SK-N-SH treated with all-trans-retinoic acid at 6 μM for 48 hours (cell line): ENCODE data around the gene FGD3.

ENCODE experiments used
- ATAC-seq: fragments of 200-7000 bp; cut with Tn5 transposase; 3 replicates; pipeline ENCODE4 v1.9.1; 2020; ENCODE audit warnings: mild to moderate bottlenecking, moderate library complexity
- ARNTL ChIP-seq: fragments of 450-650 bp; formaldehyde crosslinking; IDR thresholded peaks from 2 replicates; pipeline ENCODE4 v1.5.0; 2020; ENCODE audit warnings: low read depth, mild to moderate bottlenecking, moderate library complexity, borderline replicate concordance
- BACH2 ChIP-seq: fragments of 250-450 bp; sonication (Bioruptor Pico); IDR thresholded peaks from 2 replicates; pipeline ENCODE4 v1.9.0; 2021; ENCODE audit warnings: mild to moderate bottlenecking, borderline replicate concordance
- CREB5 ChIP-seq: fragments of 250-450 bp; sonication (Bioruptor Pico); IDR thresholded peaks from 2 replicates; pipeline ENCODE4 v1.5.1; 2020; ENCODE audit warnings: low read depth, mild to moderate bottlenecking, moderate library complexity
- CSDC2 ChIP-seq: fragments of 250-450 bp; sonication (Bioruptor Pico); IDR thresholded peaks from 2 replicates; pipeline ENCODE4 v1.5.0; 2020; ENCODE audit warnings: mild to moderate bottlenecking, moderate library complexity
- ESRRG ChIP-seq: fragments of 250-450 bp; sonication (Bioruptor Pico); IDR thresholded peaks from 2 replicates; pipeline ENCODE4 v1.6.1; 2021; ENCODE audit warnings: mild to moderate bottlenecking
- ISL1 ChIP-seq: fragments of 250-450 bp; sonication (Bioruptor Pico); IDR thresholded peaks from 2 replicates; pipeline ENCODE4 v2.1.2; 2022; ENCODE audit warnings: mild to moderate bottlenecking, moderate library complexity
- OSR1 ChIP-seq: fragments of 250-450 bp; sonication (Bioruptor Pico); IDR thresholded peaks from 2 replicates; pipeline ENCODE4 v1.8.0; 2022; ENCODE audit warnings: moderate library complexity, mild to moderate bottlenecking, inconsistent platforms
- PPARA ChIP-seq: fragments of 250-450 bp; sonication (Bioruptor Pico); IDR thresholded peaks from 2 replicates; pipeline ENCODE4 v1.5.0; 2020; ENCODE audit warnings: mild to moderate bottlenecking, borderline replicate concordance
- RARB ChIP-seq: fragments of 250-450 bp; sonication (Bioruptor Pico); IDR thresholded peaks from 2 replicates; pipeline ENCODE4 v1.8.0; 2021; ENCODE audit warnings: mild to moderate bottlenecking, moderate library complexity
- TCF4 ChIP-seq: fragments of 250-450 bp; sonication (Bioruptor Pico); IDR thresholded peaks from 2 replicates; pipeline ENCODE4 v1.8.0; 2021; ENCODE audit warnings: mild to moderate bottlenecking, moderate library complexity, borderline replicate concordance
- ZC3H10 ChIP-seq: fragments of 250-450 bp; sonication (Bioruptor Pico); IDR thresholded peaks from 2 replicates; pipeline ENCODE4 v1.5.1; 2021; ENCODE audit warnings: mild to moderate bottlenecking, moderate library complexity
- ZFP30 ChIP-seq: fragments of 450-650 bp; formaldehyde crosslinking; IDR thresholded peaks from 2 replicates; pipeline ENCODE4 v1.5.0; 2022; ENCODE audit warnings: mild to moderate bottlenecking, moderate library complexity
- ZNF565 ChIP-seq: fragments of 450-650 bp; formaldehyde crosslinking; conservative IDR thresholded peaks from 2 replicates; pipeline ENCODE4 v1.5.0; 2020; ENCODE audit warnings: low read depth, mild to moderate bottlenecking, moderate library complexity
- ZNF70 ChIP-seq: fragments of 450-650 bp; formaldehyde crosslinking; IDR thresholded peaks from 2 replicates; pipeline ENCODE4 v1.5.0; 2020; ENCODE audit warnings: mild to moderate bottlenecking, moderate library complexity
- ZNF8 ChIP-seq: fragments of 450-650 bp; formaldehyde crosslinking; IDR thresholded peaks from 2 replicates; pipeline ENCODE4 v1.5.0; 2020; ENCODE audit warnings: mild to moderate bottlenecking, moderate library complexity
- TF ChIP-seq, protein P1 (sequence below): fragments of 250-450 bp; sonication (Bioruptor Pico); IDR thresholded peaks from 2 replicates; pipeline ENCODE4 v1.5.0; 2020; ENCODE audit warnings: mild to moderate bottlenecking, moderate library complexity
- TF ChIP-seq, protein P2 (sequence below): fragments of 250-450 bp; sonication (Bioruptor Pico); IDR thresholded peaks from 2 replicates; pipeline ENCODE4 v1.8.0; 2020; ENCODE audit warnings: mild to moderate bottlenecking, moderate library complexity, borderline replicate concordance
- TF ChIP-seq, protein P3 (sequence below): fragments of 250-450 bp; sonication (Bioruptor Pico); IDR thresholded peaks from 2 replicates; pipeline ENCODE4 v1.5.1; 2021; ENCODE audit warnings: mild to moderate bottlenecking, moderate library complexity

Gene FGD3

DNA sequence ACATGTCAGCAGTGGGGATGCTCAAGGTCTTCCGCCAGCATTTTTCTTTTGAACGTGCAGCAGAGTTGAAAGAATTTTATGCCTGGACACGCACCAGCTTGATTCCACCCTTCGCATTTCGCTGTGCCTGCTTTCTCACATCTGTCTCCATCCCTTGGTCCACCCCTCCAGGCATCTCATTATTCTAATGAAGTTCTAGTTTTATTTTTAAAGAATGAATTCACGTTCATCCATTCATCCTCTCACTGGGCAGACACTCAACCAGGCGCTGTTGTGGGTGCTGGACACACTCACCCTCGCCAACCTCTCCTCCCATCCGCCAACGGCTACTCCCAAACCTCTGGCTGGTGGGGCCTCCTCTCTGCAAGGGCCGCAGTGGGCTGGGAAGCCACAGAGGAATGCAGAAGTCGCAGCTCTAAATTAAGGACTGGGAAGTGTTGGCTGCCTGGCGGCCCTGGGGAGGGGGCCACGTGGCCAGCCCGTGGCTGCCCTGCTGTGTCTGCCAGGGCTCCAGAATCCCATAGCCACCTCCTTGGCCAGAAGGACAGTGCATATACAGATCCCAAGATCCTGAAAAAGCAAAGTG, 117.9 kb downstream of the FGD3 start (continued):
- TF ChIP-seq CREB5 = no peak

DNA sequence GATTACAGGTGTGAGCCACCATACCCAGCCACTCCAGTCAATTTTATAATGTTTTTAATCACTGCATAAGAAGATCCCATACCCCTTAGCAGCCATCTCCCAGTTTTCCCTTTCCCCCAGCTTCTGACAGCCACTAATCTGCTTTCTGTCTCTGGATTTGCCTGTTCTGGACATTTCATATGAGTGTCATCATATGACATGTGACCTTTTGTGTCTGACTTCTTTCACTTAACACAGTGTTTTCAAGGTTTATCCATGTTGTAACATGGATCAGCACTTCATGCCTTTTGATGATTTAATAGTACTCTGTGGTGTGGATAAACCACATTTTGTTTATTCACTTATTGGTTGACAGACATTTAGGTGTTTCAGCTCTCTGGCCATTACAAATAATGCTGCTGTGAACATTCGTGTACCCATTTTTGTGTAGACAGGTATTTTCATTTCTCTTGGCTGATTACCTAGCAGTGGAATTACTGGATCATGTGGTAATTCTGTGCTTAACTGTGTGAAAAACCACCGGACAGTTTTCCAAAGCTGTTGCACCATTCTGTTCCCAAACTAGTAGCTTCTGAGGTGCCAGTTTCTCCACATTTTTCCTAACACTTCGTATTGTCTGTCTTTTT, 119.8 kb downstream of the FGD3 start:
- TF ChIP-seq BACH2 (CRISPR knock-in tag) (no peak), ZNF565 (no peak)
- no peak for ATAC-seq

GRCh38 chr9:93068956-93069355, 121.6 kb downstream of the FGD3 start:
- ATAC-seq = no peak
- no peak for TF ChIP-seq CREB5
- TF ChIP-seq RARB (CRISPR knock-in tag) = no peak
- no peak for TF ChIP-seq ZFP30 (CRISPR knock-in tag)
- no peak for TF ChIP-seq ISL1 (CRISPR knock-in tag)
- no peak for TF ChIP-seq ZNF8 (CRISPR knock-in tag)
- TF ChIP-seq ZC3H10 (CRISPR knock-in tag) = no peak
- TF ChIP-seq OSR1 (CRISPR knock-in tag) = no peak
- no peak for TF ChIP-seq ZNF70
- TF ChIP-seq PPARA (CRISPR knock-in tag) = no peak
- TF ChIP-seq, protein P1, sequence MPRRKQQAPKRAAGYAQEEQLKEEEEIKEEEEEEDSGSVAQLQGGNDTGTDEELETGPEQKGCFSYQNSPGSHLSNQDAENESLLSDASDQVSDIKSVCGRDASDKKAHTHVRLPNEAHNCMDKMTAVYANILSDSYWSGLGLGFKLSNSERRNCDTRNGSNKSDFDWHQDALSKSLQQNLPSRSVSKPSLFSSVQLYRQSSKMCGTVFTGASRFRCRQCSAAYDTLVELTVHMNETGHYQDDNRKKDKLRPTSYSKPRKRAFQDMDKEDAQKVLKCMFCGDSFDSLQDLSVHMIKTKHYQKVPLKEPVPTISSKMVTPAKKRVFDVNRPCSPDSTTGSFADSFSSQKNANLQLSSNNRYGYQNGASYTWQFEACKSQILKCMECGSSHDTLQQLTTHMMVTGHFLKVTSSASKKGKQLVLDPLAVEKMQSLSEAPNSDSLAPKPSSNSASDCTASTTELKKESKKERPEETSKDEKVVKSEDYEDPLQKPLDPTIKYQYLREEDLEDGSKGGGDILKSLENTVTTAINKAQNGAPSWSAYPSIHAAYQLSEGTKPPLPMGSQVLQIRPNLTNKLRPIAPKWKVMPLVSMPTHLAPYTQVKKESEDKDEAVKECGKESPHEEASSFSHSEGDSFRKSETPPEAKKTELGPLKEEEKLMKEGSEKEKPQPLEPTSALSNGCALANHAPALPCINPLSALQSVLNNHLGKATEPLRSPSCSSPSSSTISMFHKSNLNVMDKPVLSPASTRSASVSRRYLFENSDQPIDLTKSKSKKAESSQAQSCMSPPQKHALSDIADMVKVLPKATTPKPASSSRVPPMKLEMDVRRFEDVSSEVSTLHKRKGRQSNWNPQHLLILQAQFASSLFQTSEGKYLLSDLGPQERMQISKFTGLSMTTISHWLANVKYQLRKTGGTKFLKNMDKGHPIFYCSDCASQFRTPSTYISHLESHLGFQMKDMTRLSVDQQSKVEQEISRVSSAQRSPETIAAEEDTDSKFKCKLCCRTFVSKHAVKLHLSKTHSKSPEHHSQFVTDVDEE = no peak
- TF ChIP-seq BACH2 (CRISPR knock-in tag) = no peak
- TF ChIP-seq ESRRG (CRISPR knock-in tag) = no peak

DNA sequence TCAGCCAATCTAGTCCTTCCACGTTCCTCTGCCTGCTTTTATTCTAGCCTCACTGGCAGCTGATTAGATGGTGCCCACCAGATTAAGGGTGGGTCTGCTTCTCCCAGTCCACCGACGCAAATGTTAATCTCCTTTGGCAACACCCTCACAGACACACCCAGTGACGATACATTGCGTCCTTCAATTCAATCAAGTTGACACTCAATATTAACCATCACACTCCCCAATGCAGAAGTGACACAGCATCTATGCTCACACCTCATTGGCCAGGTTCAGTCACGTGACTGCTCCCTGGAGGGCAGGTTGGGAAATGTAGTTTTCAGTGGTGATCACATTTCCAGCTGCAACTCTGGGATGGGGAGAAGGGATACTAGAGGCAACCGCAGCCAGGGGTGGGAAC, 124.1 kb downstream of the FGD3 start:
- ATAC-seq = peak; percentile 66
- TF ChIP-seq CREB5 = no peak
- TF ChIP-seq RARB (CRISPR knock-in tag) = no peak
- TF ChIP-seq, protein P2, sequence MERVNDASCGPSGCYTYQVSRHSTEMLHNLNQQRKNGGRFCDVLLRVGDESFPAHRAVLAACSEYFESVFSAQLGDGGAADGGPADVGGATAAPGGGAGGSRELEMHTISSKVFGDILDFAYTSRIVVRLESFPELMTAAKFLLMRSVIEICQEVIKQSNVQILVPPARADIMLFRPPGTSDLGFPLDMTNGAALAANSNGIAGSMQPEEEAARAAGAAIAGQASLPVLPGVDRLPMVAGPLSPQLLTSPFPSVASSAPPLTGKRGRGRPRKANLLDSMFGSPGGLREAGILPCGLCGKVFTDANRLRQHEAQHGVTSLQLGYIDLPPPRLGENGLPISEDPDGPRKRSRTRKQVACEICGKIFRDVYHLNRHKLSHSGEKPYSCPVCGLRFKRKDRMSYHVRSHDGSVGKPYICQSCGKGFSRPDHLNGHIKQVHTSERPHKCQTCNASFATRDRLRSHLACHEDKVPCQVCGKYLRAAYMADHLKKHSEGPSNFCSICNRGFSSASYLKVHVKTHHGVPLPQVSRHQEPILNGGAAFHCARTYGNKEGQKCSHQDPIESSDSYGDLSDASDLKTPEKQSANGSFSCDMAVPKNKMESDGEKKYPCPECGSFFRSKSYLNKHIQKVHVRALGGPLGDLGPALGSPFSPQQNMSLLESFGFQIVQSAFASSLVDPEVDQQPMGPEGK (CRISPR knock-in tag) = no peak
- no peak for TF ChIP-seq OSR1 (CRISPR knock-in tag)
- TF ChIP-seq TCF4 (CRISPR knock-in tag) = no peak

- peak; percentile 80 for ATAC-seq
- TF ChIP-seq TCF4 (CRISPR knock-in tag) (peak; percentile 57), ESRRG (CRISPR knock-in tag) (no peak), ARNTL (CRISPR knock-in tag) (no peak), CREB5 (no peak), ZNF8 (CRISPR knock-in tag) (no peak), ZNF565 (no peak), RARB (CRISPR knock-in tag) (no peak), CSDC2 (CRISPR knock-in tag) (no peak)
- TF ChIP-seq, protein P3, sequence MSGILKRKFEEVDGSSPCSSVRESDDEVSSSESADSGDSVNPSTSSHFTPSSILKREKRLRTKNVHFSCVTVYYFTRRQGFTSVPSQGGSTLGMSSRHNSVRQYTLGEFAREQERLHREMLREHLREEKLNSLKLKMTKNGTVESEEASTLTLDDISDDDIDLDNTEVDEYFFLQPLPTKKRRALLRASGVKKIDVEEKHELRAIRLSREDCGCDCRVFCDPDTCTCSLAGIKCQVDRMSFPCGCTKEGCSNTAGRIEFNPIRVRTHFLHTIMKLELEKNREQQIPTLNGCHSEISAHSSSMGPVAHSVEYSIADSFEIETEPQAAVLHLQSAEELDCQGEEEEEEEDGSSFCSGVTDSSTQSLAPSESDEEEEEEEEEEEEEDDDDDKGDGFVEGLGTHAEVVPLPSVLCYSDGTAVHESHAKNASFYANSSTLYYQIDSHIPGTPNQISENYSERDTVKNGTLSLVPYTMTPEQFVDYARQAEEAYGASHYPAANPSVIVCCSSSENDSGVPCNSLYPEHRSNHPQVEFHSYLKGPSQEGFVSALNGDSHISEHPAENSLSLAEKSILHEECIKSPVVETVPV (CRISPR knock-in tag) = no peak
- TF ChIP-seq, protein P1 = peak; percentile 58; the same call in 1 of the 2 replicates
These were observed 125.1 kb downstream of the FGD3 start for GRCh38 chr9:93072383-93072795.
